ENCODE results near the gene PNMT.

Gene PNMT

DNA sequence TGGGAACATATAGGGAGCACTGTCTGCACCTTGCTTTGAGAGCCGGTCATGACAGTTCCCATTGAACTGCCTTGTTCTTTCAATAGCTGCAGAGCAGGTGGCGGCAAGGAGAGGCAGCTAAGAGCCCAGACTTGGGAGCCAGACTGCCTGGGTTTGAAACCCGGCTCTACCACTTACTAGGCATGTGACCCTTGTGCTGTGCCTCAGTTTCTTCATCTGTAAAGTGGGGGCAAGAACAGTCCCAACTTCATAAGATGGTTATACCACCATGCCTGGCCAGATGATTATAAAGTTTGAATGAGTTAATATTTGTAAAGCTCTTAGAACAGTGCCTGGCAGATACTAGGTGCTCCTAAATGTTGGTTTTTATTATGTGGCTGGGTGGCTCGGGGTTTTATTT, 46.0 kb downstream of the PNMT start:
- DNase-seq, result no peak

DNA sequence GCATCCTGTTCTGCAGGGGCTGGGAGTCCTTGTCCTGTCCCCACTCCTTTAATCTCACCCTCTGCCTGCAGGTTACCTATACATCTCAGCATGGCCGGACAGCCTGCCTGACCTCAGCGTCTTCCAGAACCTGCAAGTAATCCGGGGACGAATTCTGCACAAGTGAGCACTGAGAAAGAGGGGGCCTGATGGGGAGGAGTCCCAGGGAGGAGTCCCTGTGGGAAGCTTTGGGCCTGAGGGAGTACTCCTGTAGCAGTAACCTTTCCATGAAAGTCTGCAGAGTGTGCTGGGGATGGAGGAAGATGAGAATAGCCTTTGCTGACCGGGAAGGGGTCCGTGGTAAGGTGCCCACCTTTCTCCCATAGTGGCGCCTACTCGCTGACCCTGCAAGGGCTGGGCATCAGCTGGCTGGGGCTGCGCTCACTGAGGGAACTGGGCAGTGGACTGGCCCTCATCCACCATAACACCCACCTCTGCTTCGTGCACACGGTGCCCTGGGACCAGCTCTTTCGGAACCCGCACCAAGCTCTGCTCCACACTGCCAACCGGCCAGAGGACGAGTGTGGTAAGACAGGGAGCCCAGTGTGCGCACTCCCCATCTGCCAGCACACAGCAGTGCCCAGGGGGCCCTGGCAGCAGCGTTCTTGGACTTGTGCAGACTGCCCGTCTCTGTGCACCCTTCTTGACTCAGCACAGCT, 47.3 kb downstream of the PNMT start:
- DNase-seq, result no peak

DNA sequence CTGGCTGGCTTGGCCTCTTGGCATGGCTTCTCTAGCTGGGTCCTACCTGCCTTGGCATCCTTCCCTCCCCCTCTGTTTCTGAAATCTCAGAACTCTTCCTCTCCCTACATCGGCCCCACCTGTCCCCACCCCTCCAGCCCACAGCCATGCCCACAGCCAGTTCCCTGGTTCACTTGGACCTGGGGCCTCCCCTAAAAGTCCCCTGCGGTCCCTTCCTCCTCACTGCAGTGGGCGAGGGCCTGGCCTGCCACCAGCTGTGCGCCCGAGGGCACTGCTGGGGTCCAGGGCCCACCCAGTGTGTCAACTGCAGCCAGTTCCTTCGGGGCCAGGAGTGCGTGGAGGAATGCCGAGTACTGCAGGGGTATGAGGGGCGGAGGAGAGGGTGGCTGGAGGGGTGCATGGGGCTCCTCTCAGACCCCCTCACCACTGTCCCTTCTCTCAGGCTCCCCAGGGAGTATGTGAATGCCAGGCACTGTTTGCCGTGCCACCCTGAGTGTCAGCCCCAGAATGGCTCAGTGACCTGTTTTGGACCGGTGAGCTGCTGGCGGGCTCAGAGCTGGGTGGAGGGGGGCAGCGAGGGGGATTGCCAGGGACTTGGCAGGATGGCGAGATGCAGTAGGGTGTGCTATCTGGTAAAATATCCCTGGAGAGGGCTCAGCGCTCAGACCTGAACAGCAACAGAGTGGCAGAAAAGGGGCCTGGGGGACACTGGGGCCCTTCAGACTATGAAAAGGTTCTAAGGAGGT, 48.0 kb downstream of the PNMT start:
- DNase-seq, result no peak

DNA sequence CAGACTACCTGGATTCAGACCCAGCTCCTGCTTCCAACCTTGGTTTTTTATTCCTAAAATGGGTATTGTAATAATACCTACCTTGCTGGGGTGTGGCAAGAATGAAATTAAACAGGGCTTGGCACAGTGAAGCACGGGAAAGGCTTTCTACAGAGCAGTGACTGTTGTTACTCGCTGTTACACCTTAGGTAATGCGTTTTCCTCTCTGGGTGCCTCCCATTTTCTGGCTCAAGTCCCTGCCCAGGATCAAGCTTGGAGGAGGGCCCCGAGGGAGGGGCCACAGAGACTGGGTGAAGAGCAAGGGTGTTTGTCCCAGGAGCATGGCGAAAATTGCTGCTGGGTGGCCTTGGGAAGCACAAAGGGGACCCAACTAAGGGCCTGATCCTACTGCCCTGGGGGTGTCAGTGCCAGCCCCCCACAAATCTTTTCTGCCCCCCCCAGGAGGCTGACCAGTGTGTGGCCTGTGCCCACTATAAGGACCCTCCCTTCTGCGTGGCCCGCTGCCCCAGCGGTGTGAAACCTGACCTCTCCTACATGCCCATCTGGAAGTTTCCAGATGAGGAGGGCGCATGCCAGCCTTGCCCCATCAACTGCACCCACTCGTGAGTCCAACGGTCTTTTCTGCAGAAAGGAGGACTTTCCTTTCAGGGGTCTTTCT, 48.8 kb downstream of the PNMT start:
- no peak for DNase-seq

DNA sequence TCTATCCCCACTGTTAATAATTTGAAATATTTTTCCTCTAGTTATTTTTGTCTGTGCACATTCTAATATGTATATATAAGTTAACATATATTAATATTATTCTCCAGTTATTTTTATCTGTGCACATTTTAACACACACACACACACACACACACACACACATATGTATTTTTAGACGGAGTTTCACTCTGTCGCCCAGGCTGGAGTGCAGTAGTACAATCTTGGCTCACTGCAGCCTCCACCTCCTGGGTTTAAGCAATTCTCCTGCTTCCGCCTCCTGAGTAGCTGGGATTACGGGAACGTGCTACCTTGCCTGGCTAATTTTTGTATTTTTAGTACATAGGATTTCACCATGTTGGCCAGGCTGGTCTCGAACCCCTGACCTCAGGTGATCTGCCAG, 49.4 kb downstream of the PNMT start:
- DNase-seq, result no peak

DNA sequence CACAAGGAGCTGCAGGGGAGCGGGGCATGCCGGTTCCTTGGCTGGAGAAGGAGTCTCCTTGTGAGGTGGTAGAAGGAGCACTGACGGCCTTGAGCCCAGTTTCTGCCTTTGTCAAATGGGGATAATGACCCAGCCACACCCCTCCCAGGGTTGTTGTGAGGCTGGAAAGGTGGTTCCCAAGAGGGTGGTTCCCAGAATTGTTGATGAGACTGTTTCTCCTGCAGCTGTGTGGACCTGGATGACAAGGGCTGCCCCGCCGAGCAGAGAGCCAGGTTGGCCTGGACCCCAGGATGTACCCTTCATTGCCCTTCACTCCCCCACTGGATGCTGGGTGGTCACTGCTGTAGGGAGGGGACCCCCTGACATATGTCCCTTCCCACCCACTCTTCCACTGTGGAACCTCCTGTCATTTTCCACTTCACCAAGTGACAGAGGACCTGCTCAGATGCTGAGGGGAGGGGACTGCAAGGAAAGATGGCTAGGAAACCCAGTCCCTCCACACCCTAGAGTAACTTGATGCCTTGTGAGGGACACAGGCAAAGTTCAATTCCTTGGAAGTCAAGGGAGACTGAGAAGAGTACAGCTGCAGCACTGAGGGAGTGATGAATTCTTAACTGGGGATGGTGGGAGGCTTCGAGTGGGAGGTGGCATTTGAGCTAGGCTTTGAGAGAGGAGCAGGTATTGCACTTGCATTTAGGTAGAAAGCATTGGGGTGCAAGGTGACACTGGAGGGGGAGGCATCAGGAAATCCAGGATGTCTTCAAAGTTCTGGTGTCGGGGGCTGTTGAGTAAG, 51.5 kb downstream of the PNMT start:
- DNase-seq, result no peak
